ENCODE results near the gene DNMT3L.

DNMT3L gene

GRCh38 chr21:44299085-44299457 lies 37.4 kb upstream of the DNMT3L start:
- H3K27ac ChIP-seq (ENCODE audit: insufficient read depth in 1 of 2, low read depth in 1 of 2, low read length in 2 of 2, poor library complexity in 1 of 2, severe bottlenecking in 2 of 2) = peak overlapping the region in 1 of 2 experiments; percentile 73
- H3K27me3 ChIP-seq (replicated peaks in 2 of 5; ENCODE audit: control insufficient read depth in 4 of 5, insufficient read depth in 5 of 5, low read length in 4 of 5) = no peaks in the 10 kb centered on the region
- H3K36me3 ChIP-seq (ENCODE audit: control insufficient read depth in 4 of 4, insufficient read depth in 4 of 4, low read length in 3 of 4) = peaks cover 0 to 2% (median 0%) of the 10 kb centered on the region in 4 experiments
- 12% methylated on average over 3 of the region's 10 CpGs for WGBS (ENCODE audit: insufficient coverage)
- peaks cover 7 to 73% (median 63%) of the 10 kb centered on the region in 4 experiments for H3K4me1 ChIP-seq (ENCODE audit: control extremely low read depth in 1 of 4, control insufficient read depth in 4 of 4, insufficient read depth in 4 of 4, low read length in 3 of 4)
- CTCF ChIA-PET = interaction anchor here (1.8 to 2.3 kb wide), 3 partner anchors 12 to 44 kb away, joined by 6 to 10 read pairs (median 6); partner anchors contain the start of gene AIRE
- POLR2A ChIA-PET = no interaction called here
- DNase-seq = peak; percentile 35 to 71 (median 52)
- no peaks in the 10 kb centered on the region for H3K9me3 ChIP-seq (ENCODE audit: control extremely low read depth in 1 of 5, control insufficient read depth in 4 of 5, insufficient read depth in 2 of 5, low read depth in 1 of 5, low read length in 4 of 5)
- H3K4me3 ChIP-seq (ENCODE audit: control insufficient read depth in 1 of 7, extremely low read depth in 1 of 7, insufficient read depth in 4 of 7, low read depth in 2 of 7, low read length in 6 of 7) = peak overlapping the region; percentile 39 to 84 (median 77)

- H3K27ac ChIP-seq (ENCODE audit: insufficient read depth in 1 of 2, low read depth in 1 of 2, low read length in 2 of 2, poor library complexity in 1 of 2, severe bottlenecking in 2 of 2) = no peak overlapping the region
- H3K9me3 ChIP-seq (ENCODE audit: control extremely low read depth in 1 of 5, control insufficient read depth in 4 of 5, insufficient read depth in 2 of 5, low read depth in 1 of 5, low read length in 4 of 5) = no peaks in the 10 kb centered on the region
- 90% methylated on average over 2 of the region's 2 CpGs for WGBS (ENCODE audit: insufficient coverage)
- H3K36me3 ChIP-seq (ENCODE audit: control insufficient read depth in 4 of 4, insufficient read depth in 4 of 4, low read length in 3 of 4) = no peaks in the 10 kb centered on the region
- CTCF ChIA-PET = interaction anchor here (0.8 to 2.3 kb wide), 11 partner anchors 11 to 283 kb away, joined by 3 to 10 read pairs (median 4); partner anchors contain the start of gene AIRE
- H3K4me1 ChIP-seq (ENCODE audit: control extremely low read depth in 1 of 4, control insufficient read depth in 4 of 4, insufficient read depth in 4 of 4, low read length in 3 of 4) = peaks cover 7 to 70% (median 63%) of the 10 kb centered on the region in 4 experiments
- H3K4me3 ChIP-seq (ENCODE audit: control insufficient read depth in 1 of 7, extremely low read depth in 1 of 7, insufficient read depth in 4 of 7, low read depth in 2 of 7, low read length in 6 of 7) = no peak overlapping the region
- POLR2A ChIA-PET = no interaction called here
- H3K27me3 ChIP-seq (replicated peaks in 2 of 5; ENCODE audit: control insufficient read depth in 4 of 5, insufficient read depth in 5 of 5, low read length in 4 of 5) = no peaks in the 10 kb centered on the region
- peak in 2 of 3 donors; percentile 64 to 67 for DNase-seq
Measured at GRCh38 chr21:44298301-44298700, 36.6 kb upstream of the DNMT3L start.

GRCh38 chr21:44297525-44298290 lies 36.0 kb upstream of the DNMT3L start:
- ChIA-PET CTCF (interaction anchor here (0.8 to 4.0 kb wide), 12 partner anchors 11 to 282 kb away, joined by 3 to 16 read pairs (median 4); partner anchors contain the start of gene AIRE), POLR2A (no interaction called here)
- Histone ChIP-seq H3K4me1 (ENCODE audit: control extremely low read depth in 1 of 4, control insufficient read depth in 4 of 4, insufficient read depth in 4 of 4, low read length in 3 of 4) (peaks cover 7 to 68% (median 62%) of the 10 kb centered on the region in 4 experiments), H3K36me3 (ENCODE audit: control insufficient read depth in 4 of 4, insufficient read depth in 4 of 4, low read length in 3 of 4) (no peaks in the 10 kb centered on the region), H3K27me3 (replicated peaks in 2 of 5; ENCODE audit: control insufficient read depth in 4 of 5, insufficient read depth in 5 of 5, low read length in 4 of 5) (no peaks in the 10 kb centered on the region), H3K4me3 (ENCODE audit: control insufficient read depth in 1 of 7, extremely low read depth in 1 of 7, insufficient read depth in 4 of 7, low read depth in 2 of 7, low read length in 6 of 7) (peak overlapping the region in 4 of 7 experiments; percentile 19 to 44 (median 24)), H3K27ac (ENCODE audit: insufficient read depth in 1 of 2, low read depth in 1 of 2, low read length in 2 of 2, poor library complexity in 1 of 2, severe bottlenecking in 2 of 2) (no peak overlapping the region), H3K9me3 (ENCODE audit: control extremely low read depth in 1 of 5, control insufficient read depth in 4 of 5, insufficient read depth in 2 of 5, low read depth in 1 of 5, low read length in 4 of 5) (no peaks in the 10 kb centered on the region)
- 9% methylated on average over 11 of the region's 22 CpGs for WGBS (ENCODE audit: insufficient coverage)
- DNase-seq = peak; percentile 80 to 85 (median 83)

GRCh38 chr21:44296916-44297315 lies 35.2 kb upstream of the DNMT3L start:
- Histone ChIP-seq H3K9me3 (ENCODE audit: control extremely low read depth in 1 of 5, control insufficient read depth in 4 of 5, insufficient read depth in 2 of 5, low read depth in 1 of 5, low read length in 4 of 5) (no peaks in the 10 kb centered on the region), H3K36me3 (ENCODE audit: control insufficient read depth in 4 of 4, insufficient read depth in 4 of 4, low read length in 3 of 4) (no peaks in the 10 kb centered on the region), H3K27ac (ENCODE audit: insufficient read depth in 1 of 2, low read depth in 1 of 2, low read length in 2 of 2, poor library complexity in 1 of 2, severe bottlenecking in 2 of 2) (no peak overlapping the region), H3K4me1 (ENCODE audit: control extremely low read depth in 1 of 4, control insufficient read depth in 4 of 4, insufficient read depth in 4 of 4, low read length in 3 of 4) (peaks cover 7 to 60% (median 54%) of the 10 kb centered on the region in 4 experiments), H3K4me3 (ENCODE audit: control insufficient read depth in 1 of 7, extremely low read depth in 1 of 7, insufficient read depth in 4 of 7, low read depth in 2 of 7, low read length in 6 of 7) (no peak overlapping the region), H3K27me3 (replicated peaks in 2 of 5; ENCODE audit: control insufficient read depth in 4 of 5, insufficient read depth in 5 of 5, low read length in 4 of 5) (no peaks in the 10 kb centered on the region)
- ChIA-PET POLR2A (no interaction called here), CTCF (interaction anchor here (0.6 to 4.0 kb wide), 9 partner anchors 10 to 281 kb away, joined by 3 to 16 read pairs (median 5); partner anchors contain the start of gene AIRE)
- 90% methylated on average over 13 of the region's 13 CpGs for WGBS (ENCODE audit: insufficient coverage)
- no peak for DNase-seq

DNA sequence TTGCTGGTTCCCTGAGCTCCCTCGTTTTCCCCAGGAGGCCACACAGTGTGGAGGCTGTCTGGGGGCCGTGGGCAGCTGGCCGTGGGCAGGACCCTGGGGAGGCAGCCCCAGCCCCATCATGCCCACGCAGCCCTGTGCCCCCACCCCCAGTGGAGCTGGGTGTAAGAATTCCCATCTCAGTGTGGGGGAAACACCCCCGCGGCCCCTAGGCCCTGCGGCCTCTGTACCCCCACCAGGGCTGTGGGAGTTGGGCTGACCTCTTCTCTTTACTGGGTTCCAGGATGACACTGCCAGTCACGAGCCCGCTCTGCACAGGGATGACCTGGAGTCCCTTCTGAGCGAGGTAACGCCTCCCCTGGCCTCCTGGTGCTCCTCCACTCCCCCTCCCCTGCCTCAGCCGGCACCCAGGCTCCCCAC lies 34.4 kb upstream of the DNMT3L start:
- Histone ChIP-seq H3K27me3 (replicated peaks in 2 of 5; ENCODE audit: control insufficient read depth in 4 of 5, insufficient read depth in 5 of 5, low read length in 4 of 5) (no peaks in the 10 kb centered on the region), H3K4me1 (ENCODE audit: control extremely low read depth in 1 of 4, control insufficient read depth in 4 of 4, insufficient read depth in 4 of 4, low read length in 3 of 4) (peaks cover 7 to 52% (median 47%) of the 10 kb centered on the region in 4 experiments), H3K4me3 (ENCODE audit: control insufficient read depth in 1 of 7, extremely low read depth in 1 of 7, insufficient read depth in 4 of 7, low read depth in 2 of 7, low read length in 6 of 7) (no peak overlapping the region), H3K9me3 (ENCODE audit: control extremely low read depth in 1 of 5, control insufficient read depth in 4 of 5, insufficient read depth in 2 of 5, low read depth in 1 of 5, low read length in 4 of 5) (no peaks in the 10 kb centered on the region), H3K27ac (ENCODE audit: insufficient read depth in 1 of 2, low read depth in 1 of 2, low read length in 2 of 2, poor library complexity in 1 of 2, severe bottlenecking in 2 of 2) (no peak overlapping the region), H3K36me3 (ENCODE audit: control insufficient read depth in 4 of 4, insufficient read depth in 4 of 4, low read length in 3 of 4) (no peaks in the 10 kb centered on the region)
- ChIA-PET CTCF (interaction anchor here (0.6 to 4.0 kb wide), 3 partner anchors 14 to 232 kb away, joined by 3 to 16 read pairs (median 3); no protein-coding TSS in a partner anchor), POLR2A (no interaction called here)
- DNase-seq = no peak
- 77% methylated on average over 10 of the region's 12 CpGs for WGBS (ENCODE audit: insufficient coverage)

DNA sequence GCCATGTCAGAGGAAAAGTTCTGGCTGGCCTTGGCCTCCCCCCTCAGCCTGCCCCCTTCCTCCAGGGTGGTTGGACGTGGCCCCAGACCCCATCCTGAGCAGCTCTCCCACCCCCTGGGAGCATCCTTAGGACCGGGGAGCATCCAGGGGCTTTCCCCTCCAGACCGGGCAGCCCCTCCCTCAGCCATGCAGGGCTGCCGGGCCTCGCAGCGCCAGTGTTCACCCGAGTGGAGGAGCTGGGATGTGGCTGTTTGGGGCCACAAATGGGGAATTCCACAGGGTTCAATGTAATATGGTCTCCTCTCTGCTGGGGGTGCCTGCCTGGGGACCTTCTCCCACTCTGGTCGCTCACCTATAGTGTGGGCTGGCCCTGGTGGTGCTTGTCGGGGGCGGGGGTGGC lies 33.9 kb upstream of the DNMT3L start:
- DNase-seq = peak in 1 of 3 donors; percentile 31
- H3K4me3 ChIP-seq (ENCODE audit: control insufficient read depth in 1 of 7, extremely low read depth in 1 of 7, insufficient read depth in 4 of 7, low read depth in 2 of 7, low read length in 6 of 7) = no peak overlapping the region
- H3K27ac ChIP-seq (ENCODE audit: insufficient read depth in 1 of 2, low read depth in 1 of 2, low read length in 2 of 2, poor library complexity in 1 of 2, severe bottlenecking in 2 of 2) = no peak overlapping the region
- peaks cover 7 to 47% (median 42%) of the 10 kb centered on the region in 4 experiments for H3K4me1 ChIP-seq (ENCODE audit: control extremely low read depth in 1 of 4, control insufficient read depth in 4 of 4, insufficient read depth in 4 of 4, low read length in 3 of 4)
- H3K27me3 ChIP-seq (replicated peaks in 2 of 5; ENCODE audit: control insufficient read depth in 4 of 5, insufficient read depth in 5 of 5, low read length in 4 of 5) = no peaks in the 10 kb centered on the region
- H3K36me3 ChIP-seq (ENCODE audit: control insufficient read depth in 4 of 4, insufficient read depth in 4 of 4, low read length in 3 of 4) = no peaks in the 10 kb centered on the region
- ChIA-PET CTCF (interaction anchor here (1.1 to 4.0 kb wide), 2 partner anchors 14 to 28 kb away, joined by 3 to 16 read pairs; no protein-coding TSS in a partner anchor), POLR2A (no interaction called here)
- no peaks in the 10 kb centered on the region for H3K9me3 ChIP-seq (ENCODE audit: control extremely low read depth in 1 of 5, control insufficient read depth in 4 of 5, insufficient read depth in 2 of 5, low read depth in 1 of 5, low read length in 4 of 5)
- WGBS (ENCODE audit: insufficient coverage) = 31% methylated on average over 3 of the region's 10 CpGs

- 82% methylated on average over 14 of the region's 14 CpGs for WGBS (ENCODE audit: insufficient coverage)
- DNase-seq = peak in 2 of 3 donors; percentile 23 to 27
- H3K36me3 ChIP-seq (ENCODE audit: control insufficient read depth in 4 of 4, insufficient read depth in 4 of 4, low read length in 3 of 4) = no peaks in the 10 kb centered on the region
- ChIA-PET POLR2A (no interaction called here), CTCF (interaction anchor here (1.1 to 4.0 kb wide), 2 partner anchors 15 to 27 kb away, joined by 3 to 16 read pairs; no protein-coding TSS in a partner anchor)
- peaks cover 7 to 46% (median 40%) of the 10 kb centered on the region in 4 experiments for H3K4me1 ChIP-seq (ENCODE audit: control extremely low read depth in 1 of 4, control insufficient read depth in 4 of 4, insufficient read depth in 4 of 4, low read length in 3 of 4)
- no peak overlapping the region for H3K4me3 ChIP-seq (ENCODE audit: control insufficient read depth in 1 of 7, extremely low read depth in 1 of 7, insufficient read depth in 4 of 7, low read depth in 2 of 7, low read length in 6 of 7)
- H3K9me3 ChIP-seq (ENCODE audit: control extremely low read depth in 1 of 5, control insufficient read depth in 4 of 5, insufficient read depth in 2 of 5, low read depth in 1 of 5, low read length in 4 of 5) = no peaks in the 10 kb centered on the region
- H3K27me3 ChIP-seq (replicated peaks in 2 of 5; ENCODE audit: control insufficient read depth in 4 of 5, insufficient read depth in 5 of 5, low read length in 4 of 5) = no peaks in the 10 kb centered on the region
- no peak overlapping the region for H3K27ac ChIP-seq (ENCODE audit: insufficient read depth in 1 of 2, low read depth in 1 of 2, low read length in 2 of 2, poor library complexity in 1 of 2, severe bottlenecking in 2 of 2)
Measured at GRCh38 chr21:44295163-44295573, 33.5 kb upstream of the DNMT3L start.
